AG04449 (cell line): ENCODE data around the gene GSTM3.
"Not testable (repeated sequence)": the region's sequence is repeated elsewhere in the genome, so short reads cannot be mapped to it uniquely, and the experiment has no call there.

Source experiments
- CTCF ChIA-PET: fragments of 350-600 bp; formaldehyde crosslinking; extraction: SDS; loops from one replicate; lab custom pipeline; 2021; ENCODE audit warnings: antibody characterized with exemption; lab: Yijun Ruan, JAX
- POLR2A ChIA-PET: fragments of 400-600, 350-600 bp; formaldehyde crosslinking; extraction: SDS; loops from one replicate; lab custom pipeline; 2020; ENCODE audit warnings: antibody characterized with exemption, inconsistent platforms; lab: Yijun Ruan, JAX
- DNase-seq: peaks from one replicate; pipeline ENCODE4 v3.0.0-alpha.2; 2010; ENCODE audit warnings: low read depth, low spot score
- H3K4me3 ChIP-seq: 2 replicates; pipeline ENCODE4 v1.5.1; 2011; ENCODE audit warnings: low read depth, mild to moderate bottlenecking, control low read depth, low read length
- TF ChIP-seq, protein P1 (sequence below): IDR thresholded peaks from one replicate; pipeline ENCODE4 v1.5.1; 2011; ENCODE audit warnings: mild to moderate bottlenecking, moderate library complexity, low read length, control low read depth, inconsistent platforms; ENCODE audit not compliant: insufficient read depth; ENCODE audit errors: missing control alignments

The GSTM3 gene

DNA sequence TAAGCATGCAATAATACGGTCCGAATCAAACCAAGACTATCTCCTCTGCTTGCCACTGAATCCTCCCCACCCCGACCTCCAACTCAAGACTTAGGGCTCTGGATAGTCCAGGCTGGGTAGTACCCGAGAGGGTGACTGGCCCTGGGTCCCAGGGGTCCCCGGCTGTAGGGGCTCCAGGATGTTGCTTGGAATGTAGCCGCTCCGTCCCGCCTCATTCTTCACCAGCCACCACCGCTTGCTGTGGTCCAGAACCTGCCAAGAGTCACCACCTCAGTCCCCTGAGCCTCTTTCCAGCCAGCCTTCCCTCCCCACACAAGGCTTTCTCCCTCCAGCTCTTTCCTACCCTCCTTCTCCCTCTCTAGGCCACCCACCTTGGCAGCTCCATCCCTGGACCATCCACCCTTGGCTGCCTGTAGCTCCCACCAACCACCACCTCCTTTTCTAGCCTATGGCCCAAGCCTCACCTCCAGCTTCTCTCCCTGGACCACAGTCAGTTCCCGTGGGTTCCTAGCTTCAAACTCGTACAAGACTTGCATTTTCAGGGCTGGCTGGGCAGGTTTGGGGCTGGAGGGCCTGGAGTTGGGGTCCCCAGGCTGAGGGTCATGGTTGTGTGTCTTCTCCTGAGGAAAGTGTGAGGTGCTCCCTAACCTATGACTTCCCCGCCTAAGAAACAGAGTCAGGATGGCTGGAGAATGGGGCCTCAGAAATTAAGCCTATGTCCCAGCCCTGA lies 10.9 kb upstream of the GSTM3 start:
- POLR2A ChIA-PET = no interaction called here
- no peak for DNase-seq
- no peak overlapping the region for H3K4me3 ChIP-seq
- CTCF ChIA-PET = interaction anchor here (1.4 to 7.5 kb wide), 6 partner anchors 12 to 206 kb away, joined by 3 to 37 read pairs (median 8); no protein-coding TSS in a partner anchor
- TF ChIP-seq, protein P1, sequence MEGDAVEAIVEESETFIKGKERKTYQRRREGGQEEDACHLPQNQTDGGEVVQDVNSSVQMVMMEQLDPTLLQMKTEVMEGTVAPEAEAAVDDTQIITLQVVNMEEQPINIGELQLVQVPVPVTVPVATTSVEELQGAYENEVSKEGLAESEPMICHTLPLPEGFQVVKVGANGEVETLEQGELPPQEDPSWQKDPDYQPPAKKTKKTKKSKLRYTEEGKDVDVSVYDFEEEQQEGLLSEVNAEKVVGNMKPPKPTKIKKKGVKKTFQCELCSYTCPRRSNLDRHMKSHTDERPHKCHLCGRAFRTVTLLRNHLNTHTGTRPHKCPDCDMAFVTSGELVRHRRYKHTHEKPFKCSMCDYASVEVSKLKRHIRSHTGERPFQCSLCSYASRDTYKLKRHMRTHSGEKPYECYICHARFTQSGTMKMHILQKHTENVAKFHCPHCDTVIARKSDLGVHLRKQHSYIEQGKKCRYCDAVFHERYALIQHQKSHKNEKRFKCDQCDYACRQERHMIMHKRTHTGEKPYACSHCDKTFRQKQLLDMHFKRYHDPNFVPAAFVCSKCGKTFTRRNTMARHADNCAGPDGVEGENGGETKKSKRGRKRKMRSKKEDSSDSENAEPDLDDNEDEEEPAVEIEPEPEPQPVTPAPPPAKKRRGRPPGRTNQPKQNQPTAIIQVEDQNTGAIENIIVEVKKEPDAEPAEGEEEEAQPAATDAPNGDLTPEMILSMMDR = no peak

DNA sequence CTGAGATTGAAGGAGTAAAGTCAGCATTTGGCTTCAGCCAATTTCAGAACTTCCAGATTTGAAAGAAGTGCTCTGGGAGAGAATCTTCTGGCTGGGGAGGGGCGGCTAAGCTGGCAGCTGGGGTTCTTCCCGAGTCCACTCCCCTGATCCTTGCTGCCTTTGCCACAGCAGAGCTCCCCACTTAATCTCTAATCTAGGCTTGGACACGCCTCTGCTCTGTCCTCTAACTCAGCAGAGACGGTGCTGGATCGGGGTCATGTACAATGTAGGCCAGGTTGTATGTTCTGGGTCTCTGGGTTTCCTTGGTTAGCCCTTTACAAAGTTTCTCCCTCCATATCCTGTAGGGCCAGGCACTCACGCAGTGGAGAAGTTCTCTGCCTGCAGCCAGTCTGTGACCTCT lies 10.1 kb upstream of the GSTM3 start:
- no peak overlapping the region for H3K4me3 ChIP-seq
- CTCF ChIA-PET = interaction anchor here (1.4 to 7.5 kb wide), 5 partner anchors 11 to 111 kb away, joined by 3 to 37 read pairs (median 8); no protein-coding TSS in a partner anchor
- POLR2A ChIA-PET = no interaction called here
- TF ChIP-seq, protein P1 = no peak
- no peak for DNase-seq

DNA sequence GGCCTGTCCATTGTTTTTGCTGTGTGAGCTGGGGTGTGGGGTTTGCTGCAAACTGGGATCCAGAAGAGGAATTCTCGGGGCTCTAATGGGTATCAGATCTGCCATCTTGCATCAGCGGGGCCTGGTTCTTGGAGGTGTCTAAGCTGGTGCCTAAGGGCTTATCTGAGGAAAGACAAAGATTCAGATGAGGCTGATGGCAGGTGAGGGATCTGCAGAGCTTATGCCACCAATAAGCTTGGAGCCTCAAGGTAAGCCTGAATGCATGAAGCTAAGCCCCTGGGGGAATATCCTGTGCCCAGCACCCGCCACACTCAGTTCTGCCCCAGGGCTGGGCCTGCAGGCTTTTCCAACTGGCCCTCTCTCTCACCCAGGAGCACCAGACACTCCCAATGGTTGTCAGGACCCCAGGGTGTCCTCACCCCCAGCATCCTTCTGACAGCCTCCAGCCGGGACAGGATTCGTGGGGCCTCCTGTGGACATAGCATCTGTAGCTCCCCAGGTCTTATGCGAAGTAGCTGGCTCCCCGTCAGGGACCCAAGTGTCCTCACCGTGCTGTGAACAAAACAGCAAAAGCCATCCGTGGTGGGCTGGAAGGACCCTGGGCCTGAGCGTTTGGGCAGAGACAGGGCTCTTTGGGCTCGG lies 9.5 kb upstream of the GSTM3 start:
- TF ChIP-seq, protein P1 = no peak
- no peak overlapping the region for H3K4me3 ChIP-seq
- ChIA-PET POLR2A (interaction anchor here (0.8 to 1.6 kb wide), 2 partner anchors 11 to 114 kb away, joined by 3 to 5 read pairs; no protein-coding TSS in a partner anchor), CTCF (interaction anchor here (1.0 to 7.5 kb wide), 9 partner anchors 9 to 110 kb away, joined by 3 to 37 read pairs (median 5); no protein-coding TSS in a partner anchor)
- no peak for DNase-seq

DNA sequence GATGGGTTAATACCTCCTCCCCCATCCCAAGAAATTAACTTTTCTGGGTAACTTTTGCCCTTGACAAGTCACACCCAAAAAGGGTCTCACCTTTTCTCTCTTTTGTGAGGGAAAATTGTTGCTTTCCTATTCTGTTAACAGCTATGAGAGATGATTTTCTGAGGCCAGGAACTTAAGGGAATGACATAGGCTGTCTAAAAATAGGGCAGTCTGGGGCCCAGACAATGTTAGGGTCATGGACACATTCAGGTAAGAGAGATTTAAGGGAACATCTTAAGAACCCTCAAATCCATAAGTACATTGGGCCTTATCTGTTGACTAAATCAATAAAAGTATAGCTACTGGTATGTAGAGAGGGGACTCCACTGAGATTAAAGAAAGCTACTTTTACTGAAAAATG lies 8.4 kb upstream of the GSTM3 start:
- CTCF ChIA-PET = interaction anchor here (1.0 to 3.3 kb wide), 6 partner anchors 10 to 108 kb away, joined by 3 to 9 read pairs (median 6); no protein-coding TSS in a partner anchor

DNA sequence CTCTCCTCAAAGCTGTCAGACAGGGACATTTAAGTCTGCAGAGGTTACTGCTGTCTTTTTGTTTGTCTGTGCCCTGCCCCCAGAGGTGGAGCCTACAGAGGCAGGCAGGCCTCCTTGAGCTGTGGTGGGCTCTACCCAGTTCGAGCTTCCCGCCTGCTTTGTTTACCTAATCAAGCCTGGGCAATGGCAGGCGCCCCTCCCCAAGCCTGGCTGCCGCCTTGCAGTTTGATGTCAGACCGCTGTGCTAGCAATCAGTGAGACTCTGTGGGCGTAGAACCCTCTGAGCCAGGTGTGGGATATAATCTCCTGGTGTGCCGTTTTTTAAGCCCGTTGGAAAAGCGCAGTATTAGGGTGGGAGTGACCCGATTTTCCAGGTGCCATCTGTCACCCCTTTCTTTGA lies 7.5 kb upstream of the GSTM3 start:
- CTCF ChIA-PET = interaction anchor here (3.3 kb wide), 1 partner anchor 29 kb away, joined by 9 read pairs; no protein-coding TSS in a partner anchor
- not testable (repeated sequence) for H3K4me3 ChIP-seq

More for the DNA sequence above, 8.4 kb upstream of the GSTM3 start:
- TF ChIP-seq, protein P1 = no peak
- H3K4me3 ChIP-seq = no peak overlapping the region
- no peak for DNase-seq
- POLR2A ChIA-PET = interaction anchor here (0.8 to 1.6 kb wide), 2 partner anchors 9 to 113 kb away, joined by 3 to 5 read pairs; no protein-coding TSS in a partner anchor

DNA sequence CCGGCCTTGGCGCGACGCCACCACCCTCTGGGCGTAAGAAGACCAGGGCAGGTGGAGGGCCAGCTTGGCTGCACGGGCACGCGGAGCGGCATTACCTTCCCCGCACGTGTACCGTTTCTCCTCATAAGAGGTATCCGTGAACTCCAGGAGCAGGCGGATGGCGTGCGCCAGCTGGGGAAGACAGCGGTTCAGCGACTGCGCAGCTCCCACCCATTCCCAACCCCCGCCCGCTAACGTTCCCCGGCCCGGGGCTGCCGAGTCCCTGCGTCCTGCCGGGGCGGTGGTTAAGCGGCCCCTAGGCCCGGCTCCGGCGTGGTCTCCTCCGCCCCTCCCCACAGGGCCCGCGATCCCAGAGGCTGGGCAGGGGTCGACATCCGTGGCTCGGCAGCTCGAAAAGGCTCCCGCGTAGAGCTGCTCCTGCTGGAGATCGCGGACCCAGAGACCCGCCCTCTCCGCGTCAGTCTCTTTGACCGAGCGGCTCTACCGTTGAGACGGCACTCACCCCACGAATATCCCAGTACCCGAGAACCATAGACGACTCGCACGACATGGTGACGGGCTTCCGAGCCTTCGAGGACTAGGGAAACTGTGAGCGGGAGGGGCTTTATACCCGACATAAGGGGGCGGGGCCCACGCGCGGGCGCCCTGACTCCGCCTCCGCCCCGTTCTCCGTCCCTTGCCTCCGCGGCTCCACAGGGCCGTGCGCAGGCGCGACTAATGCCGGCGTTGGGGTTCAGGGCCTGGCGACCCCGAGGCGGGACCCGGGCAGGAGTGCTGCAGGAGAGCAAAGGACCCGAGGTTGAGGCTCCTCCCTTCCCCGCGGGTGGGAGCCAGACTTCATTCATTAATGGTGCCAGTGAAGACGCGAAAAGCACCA lies 862 bp downstream of the GSTM3 start:
- DNase-seq = no peak
- peak overlapping the region; percentile 76 for H3K4me3 ChIP-seq
- TF ChIP-seq, protein P1 = no peak
- ChIA-PET POLR2A (interaction anchor here (0.9 to 1.2 kb wide), 4 partner anchors 10 to 194 kb away, joined by 3 to 5 read pairs (median 3); partner anchors contain the start of gene GNAI3), CTCF (interaction anchor here (1.1 to 2.0 kb wide), 3 partner anchors 11 to 100 kb away, joined by 3 to 10 read pairs (median 4); no protein-coding TSS in a partner anchor)

More for the DNA sequence above, 7.5 kb upstream of the GSTM3 start:
- DNase-seq, POLR2A ChIA-PET: not testable (repeated sequence)
